ENCODE measurements around the gene ZC3H7B.

GRCh38 chr22:41397143-41397811, 96.0 kb downstream of the ZC3H7B start:
- TF ChIP-seq CTCF (IDR thresholded peaks at IDR 0.05), result no peak
- TF ChIP-seq POLR2AphosphoS5 (IDR thresholded peaks at IDR 0.05), result no peak

Measured in prostate gland (tissue), 2 donors.